Measurements from ENCODE around the gene SH2D7.

GRCh38 chr15:78084449-78084750 lies 8.0 kb upstream of the SH2D7 start:
- TF ChIP-seq CTCF (conservative IDR thresholded peaks at IDR 0.05; ENCODE audit: low read depth, low read length) = no peak
- TF ChIP-seq EZH2phosphoT487 (IDR thresholded peaks at IDR 0.05; ENCODE audit: borderline replicate concordance, low read length) = no peak
